Vagina (tissue), 2 donors: Measurements from ENCODE around the gene PRMT2.

Experiments used
- POLR2A ChIP-seq, 2 donors: fragments of 450-650 bp; IDR thresholded peaks; one replicate each; pipeline ENCODE4 v1.6.1; 2017; ENCODE audit warnings: antibody characterized with exemption in 2 of 2, mild to moderate bottlenecking in 2 of 2, moderate library complexity in 2 of 2
- POLR2AphosphoS5 ChIP-seq, 2 donors: sonication (generic); formaldehyde crosslinking; IDR thresholded peaks; one replicate each; pipeline ENCODE4 v1.9.0; 2017; ENCODE audit warnings: antibody characterized with exemption in 2 of 2, mild to moderate bottlenecking in 2 of 2, low read depth in 1 of 2; ENCODE audit not compliant: insufficient read depth in 1 of 2
- TF ChIP-seq, protein P1 (sequence below), 3 experiments: fragments of 450-650 bp in 2 of 3; fragments of 200-600 bp in 1 of 3; sonication (generic) in 1 of 3; IDR thresholded peaks; one replicate each; pipeline ENCODE4 v1.5.1; 2017 to 2019; ENCODE audit warnings: antibody characterized with exemption in 3 of 3, mild to moderate bottlenecking in 2 of 3, moderate library complexity in 2 of 3

DNA sequence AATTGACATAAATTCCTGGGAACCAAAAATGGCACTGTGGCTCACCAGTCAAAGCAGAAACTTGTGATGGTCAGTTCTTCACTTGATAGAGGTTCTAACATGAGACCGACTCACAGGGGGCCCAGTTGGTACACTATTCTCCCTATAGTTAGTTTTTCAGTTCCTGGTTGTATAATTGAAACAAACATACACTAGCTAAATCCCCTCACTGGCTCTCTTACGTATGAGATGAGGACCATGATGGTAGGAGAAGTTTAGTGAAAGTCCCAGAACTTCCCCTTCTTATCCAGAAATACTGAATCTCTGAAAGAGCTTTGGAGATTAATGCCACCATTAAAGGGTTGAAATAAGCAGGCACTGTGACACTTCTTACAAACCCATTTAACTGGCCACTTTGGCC is 27.8 kb upstream of the PRMT2 start:
- TF ChIP-seq, protein P1, sequence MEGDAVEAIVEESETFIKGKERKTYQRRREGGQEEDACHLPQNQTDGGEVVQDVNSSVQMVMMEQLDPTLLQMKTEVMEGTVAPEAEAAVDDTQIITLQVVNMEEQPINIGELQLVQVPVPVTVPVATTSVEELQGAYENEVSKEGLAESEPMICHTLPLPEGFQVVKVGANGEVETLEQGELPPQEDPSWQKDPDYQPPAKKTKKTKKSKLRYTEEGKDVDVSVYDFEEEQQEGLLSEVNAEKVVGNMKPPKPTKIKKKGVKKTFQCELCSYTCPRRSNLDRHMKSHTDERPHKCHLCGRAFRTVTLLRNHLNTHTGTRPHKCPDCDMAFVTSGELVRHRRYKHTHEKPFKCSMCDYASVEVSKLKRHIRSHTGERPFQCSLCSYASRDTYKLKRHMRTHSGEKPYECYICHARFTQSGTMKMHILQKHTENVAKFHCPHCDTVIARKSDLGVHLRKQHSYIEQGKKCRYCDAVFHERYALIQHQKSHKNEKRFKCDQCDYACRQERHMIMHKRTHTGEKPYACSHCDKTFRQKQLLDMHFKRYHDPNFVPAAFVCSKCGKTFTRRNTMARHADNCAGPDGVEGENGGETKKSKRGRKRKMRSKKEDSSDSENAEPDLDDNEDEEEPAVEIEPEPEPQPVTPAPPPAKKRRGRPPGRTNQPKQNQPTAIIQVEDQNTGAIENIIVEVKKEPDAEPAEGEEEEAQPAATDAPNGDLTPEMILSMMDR (IDR thresholded peaks at IDR 0.05): no peak
- TF ChIP-seq POLR2AphosphoS5 (IDR thresholded peaks at IDR 0.05; ENCODE audit: insufficient read depth in 1 of 2, low read depth in 1 of 2) (no peak), POLR2A (IDR thresholded peaks at IDR 0.05) (no peak)
